ENCODE results near the gene KIF3C.

The KIF3C gene

DNA sequence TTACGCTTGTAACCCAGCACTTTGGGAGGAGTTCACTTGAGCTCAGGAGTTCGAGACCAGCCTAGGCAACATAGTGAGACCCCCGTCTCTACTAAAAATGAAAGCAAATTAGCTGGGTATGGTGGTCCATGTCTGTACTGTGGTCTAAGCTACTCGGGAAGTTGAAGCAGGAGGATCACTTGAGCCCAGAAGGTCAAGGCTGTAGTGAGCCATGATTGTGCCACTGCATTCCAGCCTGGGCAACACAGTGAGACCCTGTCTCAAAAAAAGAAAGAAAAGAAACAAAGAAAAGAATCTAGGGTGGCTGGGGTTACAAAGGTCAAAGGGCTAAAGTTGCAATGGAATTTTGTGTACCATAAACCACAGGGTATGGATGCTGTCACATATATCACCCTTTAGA is 41.3 kb downstream of the KIF3C start:
- no peaks in the 10 kb centered on the region for H3K36me3 ChIP-seq (ENCODE audit: insufficient read depth, low read length)
- no peaks in the 10 kb centered on the region for H3K27me3 ChIP-seq (ENCODE audit: insufficient read depth, low read length)
- no peaks in the 10 kb centered on the region for H3K79me2 ChIP-seq (ENCODE audit: insufficient read depth, low read length)

DNA sequence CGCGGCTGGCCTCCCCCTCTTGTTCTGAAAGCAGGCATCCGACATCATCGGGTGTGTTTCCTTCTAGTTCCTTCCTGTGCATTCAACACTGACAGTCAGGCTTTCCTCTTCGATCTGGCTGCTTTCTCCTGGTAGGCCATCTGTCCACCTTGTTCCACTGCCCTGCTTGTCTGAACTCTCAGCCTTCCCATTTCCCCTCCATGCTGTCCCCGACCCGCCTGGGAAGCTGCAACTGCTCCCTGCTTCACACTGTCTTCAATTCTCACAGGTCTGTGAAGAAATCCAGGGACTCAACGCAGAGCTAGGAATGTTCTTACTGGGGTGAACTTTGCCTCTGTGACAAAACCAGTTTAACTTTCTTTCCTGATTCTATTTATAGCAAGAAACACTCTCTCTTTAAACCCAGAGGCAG is 43.0 kb downstream of the KIF3C start:
- Histone ChIP-seq H3F3A (ENCODE audit: insufficient read depth, low read length) (no peaks in the 10 kb centered on the region), H4K20me1 (ENCODE audit: insufficient read depth, low read length) (no peaks in the 10 kb centered on the region), H3K4me3 (ENCODE audit: low read depth, low read length, poor library complexity, severe bottlenecking) (no peak overlapping the region), H3K27ac (ENCODE audit: low read depth, low read length, poor library complexity, severe bottlenecking) (no peak overlapping the region), H3K27me3 (ENCODE audit: insufficient read depth, low read length) (no peaks in the 10 kb centered on the region), H3K9me3 (ENCODE audit: low read length) (no peaks in the 10 kb centered on the region), H3K4me2 (ENCODE audit: low read length) (no peak overlapping the region), H2AFZ (ENCODE audit: low read length) (no peak overlapping the region), H3K36me3 (ENCODE audit: insufficient read depth, low read length) (no peaks in the 10 kb centered on the region), H3K4me1 (ENCODE audit: insufficient read depth, low read length, severe bottlenecking) (no peaks in the 10 kb centered on the region), H3K79me2 (ENCODE audit: insufficient read depth, low read length) (no peaks in the 10 kb centered on the region), H3K9me2 (ENCODE audit: low read depth, low read length) (no peaks in the 10 kb centered on the region), H3K9ac (ENCODE audit: low read length) (no peak overlapping the region)
- TF ChIP-seq, protein P1, sequence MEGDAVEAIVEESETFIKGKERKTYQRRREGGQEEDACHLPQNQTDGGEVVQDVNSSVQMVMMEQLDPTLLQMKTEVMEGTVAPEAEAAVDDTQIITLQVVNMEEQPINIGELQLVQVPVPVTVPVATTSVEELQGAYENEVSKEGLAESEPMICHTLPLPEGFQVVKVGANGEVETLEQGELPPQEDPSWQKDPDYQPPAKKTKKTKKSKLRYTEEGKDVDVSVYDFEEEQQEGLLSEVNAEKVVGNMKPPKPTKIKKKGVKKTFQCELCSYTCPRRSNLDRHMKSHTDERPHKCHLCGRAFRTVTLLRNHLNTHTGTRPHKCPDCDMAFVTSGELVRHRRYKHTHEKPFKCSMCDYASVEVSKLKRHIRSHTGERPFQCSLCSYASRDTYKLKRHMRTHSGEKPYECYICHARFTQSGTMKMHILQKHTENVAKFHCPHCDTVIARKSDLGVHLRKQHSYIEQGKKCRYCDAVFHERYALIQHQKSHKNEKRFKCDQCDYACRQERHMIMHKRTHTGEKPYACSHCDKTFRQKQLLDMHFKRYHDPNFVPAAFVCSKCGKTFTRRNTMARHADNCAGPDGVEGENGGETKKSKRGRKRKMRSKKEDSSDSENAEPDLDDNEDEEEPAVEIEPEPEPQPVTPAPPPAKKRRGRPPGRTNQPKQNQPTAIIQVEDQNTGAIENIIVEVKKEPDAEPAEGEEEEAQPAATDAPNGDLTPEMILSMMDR (IDR thresholded peaks at IDR 0.05; ENCODE audit: low read length) = no peak

More for the DNA sequence above, 41.3 kb downstream of the KIF3C start:
- Histone ChIP-seq H3K4me3 (ENCODE audit: low read depth, low read length, poor library complexity, severe bottlenecking) (no peak overlapping the region), H3K9me3 (ENCODE audit: low read length) (no peaks in the 10 kb centered on the region), H3K27ac (ENCODE audit: low read depth, low read length, poor library complexity, severe bottlenecking) (no peak overlapping the region), H3K4me2 (ENCODE audit: low read length) (no peak overlapping the region), H3K4me1 (ENCODE audit: insufficient read depth, low read length, severe bottlenecking) (no peaks in the 10 kb centered on the region), H3F3A (ENCODE audit: insufficient read depth, low read length) (no peaks in the 10 kb centered on the region), H4K20me1 (ENCODE audit: insufficient read depth, low read length) (no peaks in the 10 kb centered on the region), H2AFZ (ENCODE audit: low read length) (no peak overlapping the region), H3K9ac (ENCODE audit: low read length) (no peak overlapping the region), H3K9me2 (ENCODE audit: low read depth, low read length) (no peaks in the 10 kb centered on the region)
- no peak for TF ChIP-seq EZH2 (IDR thresholded peaks at IDR 0.05; ENCODE audit: borderline replicate concordance, low read length)
- TF ChIP-seq, protein P1 (IDR thresholded peaks at IDR 0.05; ENCODE audit: low read length) = no peak

DNA sequence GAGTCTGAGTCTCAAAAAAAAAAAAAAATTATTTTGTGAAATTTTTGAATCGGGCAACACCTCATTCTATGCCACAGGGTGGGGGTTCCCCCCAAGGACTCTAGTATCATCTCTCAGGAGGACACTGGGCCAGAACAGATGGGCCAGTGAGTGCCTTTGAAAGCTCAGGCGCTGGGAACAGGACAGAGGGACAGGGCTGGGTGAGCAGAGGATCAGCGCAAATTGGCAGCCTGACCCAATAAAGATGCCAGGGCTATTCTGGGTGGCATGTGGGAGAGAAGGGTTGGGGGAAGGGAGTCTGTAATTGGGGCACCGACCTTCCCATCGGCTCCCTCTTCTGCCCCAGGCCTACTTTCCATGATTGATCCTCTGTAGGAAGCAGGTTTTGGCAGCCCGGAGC is 44.0 kb downstream of the KIF3C start:
- Histone ChIP-seq H3K4me2 (ENCODE audit: low read length) (no peak overlapping the region), H3K79me2 (ENCODE audit: insufficient read depth, low read length) (no peaks in the 10 kb centered on the region), H3K9ac (ENCODE audit: low read length) (no peak overlapping the region), H3K4me1 (ENCODE audit: insufficient read depth, low read length, severe bottlenecking) (no peaks in the 10 kb centered on the region), H3K9me3 (ENCODE audit: low read length) (no peaks in the 10 kb centered on the region), H4K20me1 (ENCODE audit: insufficient read depth, low read length) (no peaks in the 10 kb centered on the region), H2AFZ (ENCODE audit: low read length) (no peak overlapping the region), H3K27ac (ENCODE audit: low read depth, low read length, poor library complexity, severe bottlenecking) (no peak overlapping the region), H3K27me3 (ENCODE audit: insufficient read depth, low read length) (no peaks in the 10 kb centered on the region), H3K4me3 (ENCODE audit: low read depth, low read length, poor library complexity, severe bottlenecking) (no peak overlapping the region), H3F3A (ENCODE audit: insufficient read depth, low read length) (no peaks in the 10 kb centered on the region), H3K9me2 (ENCODE audit: low read depth, low read length) (no peaks in the 10 kb centered on the region), H3K36me3 (ENCODE audit: insufficient read depth, low read length) (no peaks in the 10 kb centered on the region)
- TF ChIP-seq, protein P1 (IDR thresholded peaks at IDR 0.05; ENCODE audit: low read length) = no peak
- no peak for TF ChIP-seq EZH2 (IDR thresholded peaks at IDR 0.05; ENCODE audit: borderline replicate concordance, low read length)
